Measurements from ENCODE around the gene HENMT1. TPM values are rescaled to one million over a fixed set of nuclear protein-coding genes. Genes with fewer than 3 reads are reported as not detected.

The HENMT1 gene
- total and polyA plus RNA-seq, 2 experiments from 2014 or later, result 3.8 to 4.7 TPM

DNA sequence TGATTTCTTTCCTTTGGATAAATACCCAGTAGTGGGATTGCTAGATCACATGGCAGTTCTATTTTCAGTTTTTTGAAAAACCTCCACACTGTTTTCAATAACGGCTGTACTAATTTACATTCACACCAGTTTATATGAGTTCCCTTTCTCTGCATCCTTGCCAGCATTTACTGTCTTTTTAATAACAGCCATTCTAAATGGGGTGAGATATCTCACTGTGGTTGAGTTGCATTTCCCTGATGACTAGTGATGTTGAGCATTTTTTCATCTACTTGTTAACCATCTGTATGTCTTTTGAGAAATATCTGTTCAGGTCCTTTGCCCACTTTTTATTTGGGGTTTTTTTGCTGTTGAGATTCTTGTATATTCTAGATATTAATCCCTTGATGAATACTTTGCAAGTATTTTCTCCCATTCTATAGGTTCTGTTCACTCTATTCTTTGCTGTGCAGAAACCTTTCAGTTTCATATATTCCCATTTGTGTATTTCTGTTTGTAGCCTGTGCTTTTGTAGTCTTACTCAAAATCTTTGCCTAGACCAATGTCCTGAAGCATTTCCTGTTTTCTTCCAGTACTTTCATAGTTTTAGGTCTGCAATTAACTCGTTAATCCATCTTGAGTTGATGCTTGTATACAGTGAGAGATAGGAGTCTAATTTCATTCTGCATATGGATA, 7.3 kb downstream of the HENMT1 start:
- no peaks in the 10 kb centered on the region for H3K4me1 ChIP-seq (ENCODE audit: insufficient read depth)
- H3K36me3 ChIP-seq (replicated peaks; ENCODE audit: insufficient read depth, low read depth), result no peaks in the 10 kb centered on the region
- H4K20me1 ChIP-seq (ENCODE audit: insufficient read depth, poor library complexity, severe bottlenecking), result no peaks in the 10 kb centered on the region
- WGBS (ENCODE audit: low lambda C conversion rate, missing lambda C conversion rate), result 76% methylated on average over 2 of the region's 2 CpGs
- H3K4me2 ChIP-seq, result no peak overlapping the region
- H3K9me3 ChIP-seq (ENCODE audit: low read depth), result no peaks in the 10 kb centered on the region
- H3K4me3 ChIP-seq, result no peak overlapping the region
- H3K27ac ChIP-seq, result no peak overlapping the region
- DNase-seq (ENCODE audit: low spot score), result no peak
- H3K79me2 ChIP-seq, result no peaks in the 10 kb centered on the region
- TF ChIP-seq EZH2 (IDR thresholded peaks at IDR 0.05; ENCODE audit: borderline replicate concordance), result no peak
- TF ChIP-seq EZH2phosphoT487 (IDR thresholded peaks at IDR 0.05; ENCODE audit: low read depth, severe bottlenecking, unreplicated experiment), result no peak
- TF ChIP-seq, protein P1, sequence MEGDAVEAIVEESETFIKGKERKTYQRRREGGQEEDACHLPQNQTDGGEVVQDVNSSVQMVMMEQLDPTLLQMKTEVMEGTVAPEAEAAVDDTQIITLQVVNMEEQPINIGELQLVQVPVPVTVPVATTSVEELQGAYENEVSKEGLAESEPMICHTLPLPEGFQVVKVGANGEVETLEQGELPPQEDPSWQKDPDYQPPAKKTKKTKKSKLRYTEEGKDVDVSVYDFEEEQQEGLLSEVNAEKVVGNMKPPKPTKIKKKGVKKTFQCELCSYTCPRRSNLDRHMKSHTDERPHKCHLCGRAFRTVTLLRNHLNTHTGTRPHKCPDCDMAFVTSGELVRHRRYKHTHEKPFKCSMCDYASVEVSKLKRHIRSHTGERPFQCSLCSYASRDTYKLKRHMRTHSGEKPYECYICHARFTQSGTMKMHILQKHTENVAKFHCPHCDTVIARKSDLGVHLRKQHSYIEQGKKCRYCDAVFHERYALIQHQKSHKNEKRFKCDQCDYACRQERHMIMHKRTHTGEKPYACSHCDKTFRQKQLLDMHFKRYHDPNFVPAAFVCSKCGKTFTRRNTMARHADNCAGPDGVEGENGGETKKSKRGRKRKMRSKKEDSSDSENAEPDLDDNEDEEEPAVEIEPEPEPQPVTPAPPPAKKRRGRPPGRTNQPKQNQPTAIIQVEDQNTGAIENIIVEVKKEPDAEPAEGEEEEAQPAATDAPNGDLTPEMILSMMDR (IDR thresholded peaks at IDR 0.05; ENCODE audit: poor library complexity), result no peak
- H2AFZ ChIP-seq, result no peak overlapping the region
- H3K27me3 ChIP-seq, result no peaks in the 10 kb centered on the region
- no peaks in the 10 kb centered on the region for H3K9me2 ChIP-seq (replicated peaks; ENCODE audit: insufficient read depth)

DNA sequence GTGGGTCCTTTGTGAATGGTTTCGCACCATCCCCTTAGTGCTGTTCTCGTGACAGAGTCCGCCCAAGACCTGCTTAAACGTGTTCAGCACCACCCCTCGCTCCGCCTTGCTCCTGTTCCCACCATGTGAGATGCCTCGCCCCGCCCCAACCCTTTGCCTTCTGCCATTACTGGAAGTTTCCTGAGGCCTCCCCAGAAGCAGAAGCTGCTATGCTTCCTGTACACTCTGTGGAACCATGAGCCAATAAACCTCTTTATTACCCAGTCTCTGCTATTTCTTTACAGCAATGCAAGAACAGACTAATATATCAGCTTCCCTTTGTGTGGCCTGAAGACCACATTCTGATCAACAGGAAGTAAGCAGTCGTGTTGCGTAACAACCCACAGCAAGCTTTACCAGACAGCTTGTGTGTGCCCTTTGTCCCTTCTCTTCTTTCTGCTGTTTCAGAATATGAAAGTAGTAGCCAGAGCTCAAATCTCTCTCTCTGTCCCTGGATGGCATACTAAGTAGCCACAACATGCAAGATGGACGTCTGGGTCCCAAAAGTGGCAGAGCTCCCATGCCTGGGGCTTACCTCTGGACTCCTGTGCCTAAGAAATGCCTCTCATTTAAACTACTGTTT, 14.1 kb downstream of the HENMT1 start:
- WGBS (ENCODE audit: low lambda C conversion rate, missing lambda C conversion rate), result 81% methylated on average over 11 of the region's 11 CpGs
- no peak overlapping the region for H3K4me3 ChIP-seq

DNA sequence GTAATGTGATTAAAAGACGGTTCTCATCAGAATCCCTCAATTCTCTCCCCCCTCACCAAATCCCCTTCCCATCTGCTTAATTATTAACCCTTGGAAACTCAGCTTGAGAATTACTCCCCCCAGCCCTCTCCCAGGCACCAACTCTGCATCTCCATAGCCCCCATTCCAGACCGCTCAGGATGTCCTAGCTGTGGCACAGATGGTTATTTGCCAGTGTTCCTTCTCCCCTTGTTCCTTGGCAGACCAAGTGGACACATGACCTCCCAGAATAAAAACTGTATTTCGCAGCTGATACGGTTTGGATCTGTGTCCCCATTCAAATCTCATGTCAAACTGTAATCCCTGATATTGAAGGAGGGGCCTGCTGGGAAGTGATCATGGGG, 14.6 kb downstream of the HENMT1 start:
- H3K4me2 ChIP-seq, result no peak overlapping the region
- no peaks in the 10 kb centered on the region for H3K27me3 ChIP-seq
- DNase-seq (ENCODE audit: low spot score), result no peak
- WGBS (ENCODE audit: low lambda C conversion rate, missing lambda C conversion rate), result 99% methylated on average over 4 of the region's 4 CpGs
- H3K4me1 ChIP-seq (ENCODE audit: insufficient read depth), result no peaks in the 10 kb centered on the region
- no peaks in the 10 kb centered on the region for H3K9me2 ChIP-seq (replicated peaks; ENCODE audit: insufficient read depth)
- H4K20me1 ChIP-seq (ENCODE audit: insufficient read depth, poor library complexity, severe bottlenecking), result no peaks in the 10 kb centered on the region
- no peak for TF ChIP-seq EZH2phosphoT487 (IDR thresholded peaks at IDR 0.05; ENCODE audit: low read depth, severe bottlenecking, unreplicated experiment)
- TF ChIP-seq EZH2 (IDR thresholded peaks at IDR 0.05; ENCODE audit: borderline replicate concordance), result no peak
- TF ChIP-seq, protein P1 (IDR thresholded peaks at IDR 0.05; ENCODE audit: poor library complexity), result no peak
- H3K9me3 ChIP-seq (ENCODE audit: low read depth), result no peaks in the 10 kb centered on the region
- H3K27ac ChIP-seq, result peak overlapping the region; percentile 89
- no peak overlapping the region for H3K4me3 ChIP-seq
- no peaks in the 10 kb centered on the region for H3K79me2 ChIP-seq
- no peaks in the 10 kb centered on the region for H3K36me3 ChIP-seq (replicated peaks; ENCODE audit: insufficient read depth, low read depth)
- H2AFZ ChIP-seq, result peak overlapping the region; percentile 9

More for the DNA sequence above, 14.1 kb downstream of the HENMT1 start:
- no peaks in the 10 kb centered on the region for H4K20me1 ChIP-seq (ENCODE audit: insufficient read depth, poor library complexity, severe bottlenecking)
- H3K4me2 ChIP-seq, result peak overlapping the region; percentile 33
- peak; percentile 76 for DNase-seq (ENCODE audit: low spot score)
- H3K9me3 ChIP-seq (ENCODE audit: low read depth), result no peaks in the 10 kb centered on the region
- no peaks in the 10 kb centered on the region for H3K27me3 ChIP-seq
- no peaks in the 10 kb centered on the region for H3K36me3 ChIP-seq (replicated peaks; ENCODE audit: insufficient read depth, low read depth)
- TF ChIP-seq EZH2 (IDR thresholded peaks at IDR 0.05; ENCODE audit: borderline replicate concordance), result no peak
- no peak for TF ChIP-seq EZH2phosphoT487 (IDR thresholded peaks at IDR 0.05; ENCODE audit: low read depth, severe bottlenecking, unreplicated experiment)
- TF ChIP-seq, protein P1 (IDR thresholded peaks at IDR 0.05; ENCODE audit: poor library complexity), result no peak
- H3K79me2 ChIP-seq, result no peaks in the 10 kb centered on the region
- H2AFZ ChIP-seq, result peak overlapping the region; percentile 9
- H3K4me1 ChIP-seq (ENCODE audit: insufficient read depth), result no peaks in the 10 kb centered on the region
- H3K9me2 ChIP-seq (replicated peaks; ENCODE audit: insufficient read depth), result no peaks in the 10 kb centered on the region
- peak overlapping the region; percentile 89 for H3K27ac ChIP-seq
